Limb (tissue), 2 donors: ENCODE data around the gene PTPRD.

ENCODE experiments used
- DNase-seq, 2 donors: peaks; one replicate each; pipeline ENCODE4 v3.0.0-alpha.2; 2016; ENCODE audit errors: extremely low spot score in 2 of 2

Gene PTPRD

GRCh38 chr9:8613346-8613825, 1999.4 kb downstream of the PTPRD start:
- no peak for DNase-seq

- DNase-seq = no peak
These were observed 2001.6 kb downstream of the PTPRD start for GRCh38 chr9:8611153-8611552.

DNA sequence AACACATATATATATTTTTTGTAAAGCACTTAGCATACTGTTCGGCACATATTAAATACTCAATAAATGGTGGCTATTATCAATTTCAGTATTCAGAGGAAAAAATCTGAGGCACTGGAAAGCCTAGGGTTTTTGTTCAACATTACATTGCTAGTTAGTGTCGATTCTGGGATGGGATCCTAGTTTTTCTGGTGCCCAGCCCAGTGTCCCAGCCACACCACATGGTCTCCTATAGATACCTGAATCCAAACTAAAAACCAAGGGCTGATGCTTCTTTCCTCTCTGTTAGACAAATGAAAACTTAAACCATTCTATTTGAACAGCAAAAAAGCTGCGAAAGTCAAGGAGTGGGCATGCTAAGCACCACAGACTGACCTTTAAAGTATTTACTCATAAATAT, 2002.5 kb downstream of the PTPRD start:
- DNase-seq = no peak

DNA sequence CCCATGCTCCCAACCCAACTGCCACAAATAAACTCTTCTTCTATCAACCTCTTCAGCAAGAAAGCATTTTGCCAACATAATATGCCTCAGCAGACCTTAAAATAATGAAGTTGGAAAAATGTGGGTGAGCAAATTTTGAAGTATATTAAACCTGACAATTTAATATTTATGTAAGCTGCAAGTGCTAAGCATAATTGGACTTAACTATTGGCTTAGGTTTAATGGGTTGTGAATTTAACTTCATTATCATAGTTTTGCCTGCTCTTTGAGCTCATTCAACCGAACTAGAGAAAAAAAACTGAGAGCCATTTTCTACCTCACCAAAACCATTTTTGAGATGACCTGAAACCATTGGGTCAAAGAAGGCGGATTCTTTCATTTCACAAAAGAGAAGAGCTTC, 2007.7 kb downstream of the PTPRD start:
- DNase-seq = no peak

- no peak for DNase-seq
These were observed 2008.6 kb downstream of the PTPRD start for GRCh38 chr9:8604201-8604600.

DNA sequence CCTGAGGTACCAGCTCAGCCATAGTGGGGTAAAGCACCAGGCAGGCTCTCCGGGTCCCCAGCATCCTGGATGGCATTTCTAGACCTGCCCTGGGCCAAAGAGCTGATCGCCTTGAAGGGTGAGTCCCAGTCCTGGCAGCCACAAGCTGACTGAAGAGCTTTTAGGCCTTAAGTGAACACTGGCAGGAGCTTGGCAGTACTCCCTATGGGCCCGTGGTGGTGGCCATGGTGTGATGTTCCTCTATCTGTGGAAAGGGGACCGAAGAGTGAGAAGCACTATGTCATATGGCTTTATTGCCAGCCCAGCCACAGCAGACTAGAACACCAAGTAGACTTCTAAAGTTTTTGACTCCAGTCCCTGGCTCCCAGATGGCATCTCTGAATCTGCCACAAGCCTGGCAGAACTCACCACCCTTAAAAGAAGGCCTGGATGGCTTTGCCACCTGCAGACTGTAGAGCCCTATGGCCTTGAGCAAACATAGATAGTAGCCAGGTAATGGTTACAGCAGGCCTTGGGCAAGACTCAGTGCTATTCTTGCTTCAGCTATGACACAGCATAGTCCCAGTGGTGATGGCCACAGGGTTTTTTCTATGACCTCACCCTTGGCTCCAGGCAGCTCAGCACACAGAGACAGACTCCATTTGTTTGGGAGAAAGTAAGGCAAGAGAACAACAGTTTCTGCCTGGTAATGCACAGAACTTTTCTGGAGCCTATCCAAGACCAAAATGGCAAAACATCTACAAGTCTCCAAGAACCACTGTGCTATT, 2011.7 kb downstream of the PTPRD start:
- DNase-seq = no peak

- no peak for DNase-seq
These were observed 2012.9 kb downstream of the PTPRD start for GRCh38 chr9:8599937-8600336.

GRCh38 chr9:8589476-8589875, 2023.3 kb downstream of the PTPRD start:
- DNase-seq = no peak

DNA sequence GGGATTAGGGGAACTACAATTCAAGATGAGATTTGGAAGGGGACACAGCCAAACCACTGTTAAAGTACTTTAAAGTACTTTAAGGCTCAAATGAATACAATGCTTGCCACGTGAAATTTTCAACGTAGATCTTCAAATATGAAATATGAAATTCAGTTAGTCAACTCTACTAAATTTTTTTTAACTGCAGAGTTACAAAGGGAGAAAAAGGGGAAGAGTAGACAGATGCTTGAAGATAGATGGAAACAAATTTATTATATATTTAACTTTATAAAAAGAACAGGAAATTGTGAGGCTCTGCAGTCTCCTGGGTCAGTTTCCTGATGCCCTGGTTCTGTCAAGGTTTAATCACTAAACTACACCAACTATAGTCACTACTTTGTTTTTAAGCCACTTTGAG, 2027.8 kb downstream of the PTPRD start:
- no peak for DNase-seq

GRCh38 chr9:8579661-8580060, 2033.1 kb downstream of the PTPRD start:
- DNase-seq = no peak

- no peak for DNase-seq
These were observed 2036.1 kb downstream of the PTPRD start for GRCh38 chr9:8576741-8577140.

GRCh38 chr9:8574846-8575245, 2038.0 kb downstream of the PTPRD start:
- DNase-seq = no peak

GRCh38 chr9:8572209-8572608, 2040.6 kb downstream of the PTPRD start:
- no peak for DNase-seq

DNA sequence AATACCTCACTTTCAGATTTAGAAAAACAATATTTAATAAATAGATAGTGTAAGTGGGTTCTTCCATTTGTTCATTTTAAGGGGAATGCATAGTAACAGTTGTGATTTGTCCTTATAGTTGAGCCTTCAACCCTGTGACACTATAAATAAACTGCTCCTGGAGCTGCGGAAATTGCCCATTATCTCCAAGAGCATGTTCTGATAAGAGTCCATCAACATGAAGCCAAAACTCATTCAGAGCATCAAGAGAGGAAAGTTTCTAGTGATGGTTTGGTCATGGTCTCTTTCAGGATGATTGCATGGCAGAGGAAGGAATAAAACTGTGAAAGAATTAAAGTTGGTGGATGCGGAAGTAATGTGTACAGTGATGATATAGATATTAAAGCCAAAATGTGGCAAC, 2041.2 kb downstream of the PTPRD start:
- no peak for DNase-seq

DNA sequence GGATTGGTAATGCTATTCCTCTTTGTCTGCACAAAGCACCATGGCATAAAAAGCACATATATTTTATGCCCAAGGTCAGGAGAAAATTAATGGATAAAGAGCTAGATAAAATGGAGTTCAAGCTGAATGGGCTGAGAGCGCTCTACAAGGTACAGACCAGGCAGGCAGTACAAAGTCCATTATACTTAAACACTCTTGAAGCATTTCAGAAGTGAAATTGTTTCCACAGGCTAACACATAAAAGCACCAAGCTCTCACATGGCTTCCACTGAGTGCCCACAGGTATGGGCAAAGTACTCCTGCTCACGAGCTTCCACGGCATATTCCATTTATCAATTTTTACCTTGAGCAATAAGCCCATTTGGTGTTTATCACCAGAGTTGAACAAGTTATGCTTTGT, 2042.0 kb downstream of the PTPRD start:
- DNase-seq = no peak

DNA sequence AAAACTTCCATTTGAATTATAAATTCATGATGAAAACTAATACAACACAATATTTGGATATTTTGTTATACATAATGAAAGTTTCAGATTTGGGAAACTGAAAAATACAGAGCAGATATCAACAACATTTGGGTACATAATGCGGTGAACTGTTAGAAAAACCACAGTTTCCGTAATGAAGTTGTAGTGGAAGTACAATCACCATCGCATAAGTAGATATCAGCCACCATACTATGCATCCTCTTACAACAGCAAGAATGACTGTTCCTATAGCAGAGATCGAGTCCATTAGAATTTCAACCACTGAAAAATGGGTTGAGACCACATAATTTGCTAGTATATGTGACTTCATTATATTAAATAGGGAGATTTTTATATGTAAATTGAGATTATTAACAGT, 2043.0 kb downstream of the PTPRD start:
- DNase-seq = no peak

DNA sequence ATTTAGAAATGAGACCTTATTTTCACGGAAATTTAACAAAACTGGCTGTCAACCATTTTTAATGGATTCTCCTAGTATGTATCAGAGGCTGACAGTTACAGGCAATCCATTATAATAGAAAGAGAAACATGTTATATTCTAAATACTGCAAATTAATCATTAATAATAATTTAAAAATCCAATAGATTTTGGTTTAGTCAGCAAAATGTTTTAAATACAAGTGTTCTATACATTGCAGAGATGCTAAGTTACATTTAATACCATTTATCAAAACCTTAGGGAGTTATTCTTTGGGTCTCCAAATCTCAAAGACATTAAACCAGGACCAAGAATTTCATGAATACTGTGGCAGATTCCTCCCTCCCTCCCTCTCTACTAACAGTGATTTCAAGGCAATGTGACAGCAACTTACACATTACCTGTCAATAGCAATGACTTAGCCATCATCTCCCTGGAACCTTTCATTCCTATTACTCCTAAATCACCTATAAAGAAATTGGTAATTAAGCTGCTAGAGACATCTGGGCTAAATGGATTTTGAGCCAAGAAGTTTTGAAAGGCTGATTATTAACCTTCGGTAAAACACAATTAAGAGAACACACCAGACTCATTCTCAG, 2044.7 kb downstream of the PTPRD start:
- no peak for DNase-seq

GRCh38 chr9:8564960-8565359, 2047.8 kb downstream of the PTPRD start:
- DNase-seq = no peak

- no peak for DNase-seq
These were observed 2052.0 kb downstream of the PTPRD start for GRCh38 chr9:8560560-8561525.

- DNase-seq = no peak
These were observed 2054.6 kb downstream of the PTPRD start for GRCh38 chr9:8558176-8558575.

DNA sequence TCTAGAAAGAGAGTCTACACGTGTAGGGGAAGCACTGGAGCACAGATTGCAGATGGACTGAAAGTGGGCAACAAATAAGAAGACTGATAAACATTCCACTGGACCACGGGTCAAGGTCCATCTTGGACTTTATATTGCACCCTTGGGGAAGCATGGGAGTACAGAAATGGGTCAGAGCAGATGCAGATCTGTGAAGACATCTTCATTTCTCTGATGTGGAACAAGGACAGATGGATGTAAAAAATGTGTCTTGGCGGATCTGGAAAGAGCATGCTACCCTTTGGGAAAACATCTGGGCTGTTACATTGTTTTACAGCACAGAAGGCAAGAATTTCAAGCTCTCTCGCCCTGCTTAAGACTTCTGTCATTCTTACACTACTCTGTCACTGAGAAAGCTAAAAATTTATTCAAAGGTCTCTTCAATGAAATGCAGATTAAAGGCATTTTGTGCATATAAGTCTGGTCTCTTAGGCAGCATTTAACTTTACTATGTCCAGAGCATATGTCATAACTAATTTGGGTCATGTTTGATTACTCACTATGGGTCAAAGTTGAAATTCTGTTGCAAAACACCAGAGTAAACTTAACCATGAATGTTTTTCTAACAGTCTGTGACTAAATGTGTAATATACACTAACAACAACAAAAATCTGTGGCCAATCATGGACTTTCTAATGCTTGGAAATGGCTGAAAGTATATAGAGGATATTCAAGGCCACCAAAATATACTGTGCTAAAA, 2056.9 kb downstream of the PTPRD start:
- peak in 1 of 2 donors; percentile 54 for DNase-seq
